GM18526 (cell line): ENCODE measurements around the gene FBXL13.

ENCODE experiments used
- POLR2A ChIP-seq: IDR thresholded peaks from 3 replicates; pipeline ENCODE4 v1.6.1; 2011; ENCODE audit not compliant: insufficient read length; ENCODE audit errors: extremely low read depth

The FBXL13 gene

DNA sequence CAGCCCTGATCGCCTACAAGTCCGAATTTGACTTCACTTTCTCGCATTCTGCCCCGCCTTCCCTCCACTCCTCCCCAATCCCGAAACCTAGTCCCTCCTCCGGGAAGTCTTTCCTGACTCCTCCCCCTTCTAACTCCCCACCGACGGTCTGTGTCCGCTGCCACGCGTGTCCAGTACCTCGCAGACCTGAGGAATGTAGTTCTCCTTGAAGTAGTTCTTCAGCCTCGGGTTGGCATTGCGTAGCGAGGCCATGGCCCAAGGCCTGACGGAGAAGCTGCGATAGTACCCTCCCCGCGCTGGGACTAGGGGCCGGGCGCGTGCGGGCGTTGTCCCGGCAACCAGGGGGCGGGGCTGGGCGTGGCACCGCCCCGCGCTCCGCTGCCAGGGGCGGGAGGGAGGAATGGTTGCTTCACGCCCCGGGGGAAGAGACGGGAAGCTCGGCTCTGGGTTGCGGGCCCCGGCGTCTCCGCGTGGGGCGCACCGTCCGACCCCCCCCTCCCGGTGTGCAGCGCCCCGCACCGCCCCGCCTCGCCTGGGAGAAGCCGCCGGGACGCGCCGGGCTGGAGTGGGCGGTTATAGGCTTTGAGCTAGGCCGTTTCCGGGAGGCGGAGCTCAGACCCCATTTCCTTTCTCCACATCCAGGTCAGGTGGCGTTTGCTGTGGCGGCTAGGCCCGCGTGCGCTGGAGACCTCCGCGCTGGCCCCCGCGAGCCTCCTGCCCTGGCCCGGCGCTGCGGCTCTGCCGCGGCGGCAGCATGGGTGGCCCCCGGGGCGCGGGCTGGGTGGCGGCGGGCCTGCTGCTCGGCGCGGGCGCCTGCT, at the start of gene FBXL13, which contains the start of gene ARMC10:
FBXL13 (minus strand) TSS at position 278 of the 818 bp plus-strand sequence.
ARMC10 (plus strand) TSS at position 622 of the 818 bp plus-strand sequence; CDS start at position 755, 133 bp downstream.
- peak; percentile 72 for TF ChIP-seq POLR2A

DNA sequence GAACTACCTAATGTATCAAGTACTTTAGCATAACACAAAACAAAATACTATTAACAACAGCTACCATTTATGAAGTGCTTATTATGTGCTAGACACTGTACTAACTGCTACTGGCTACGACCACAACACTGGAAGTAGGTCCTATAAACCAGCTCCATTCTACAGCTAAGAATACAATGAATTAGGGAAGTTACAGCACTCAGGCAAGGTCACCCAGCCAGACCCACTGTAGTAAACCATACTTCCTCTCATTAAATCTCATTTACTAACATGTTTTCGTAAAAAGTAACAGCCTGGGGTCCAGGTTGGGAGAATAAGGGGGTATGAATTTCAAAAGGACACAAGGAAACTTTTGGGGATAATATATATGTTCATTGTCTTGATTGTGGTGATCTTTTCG, 48.9 kb upstream of the FBXL13 start:
- TF ChIP-seq POLR2A: no peak

DNA sequence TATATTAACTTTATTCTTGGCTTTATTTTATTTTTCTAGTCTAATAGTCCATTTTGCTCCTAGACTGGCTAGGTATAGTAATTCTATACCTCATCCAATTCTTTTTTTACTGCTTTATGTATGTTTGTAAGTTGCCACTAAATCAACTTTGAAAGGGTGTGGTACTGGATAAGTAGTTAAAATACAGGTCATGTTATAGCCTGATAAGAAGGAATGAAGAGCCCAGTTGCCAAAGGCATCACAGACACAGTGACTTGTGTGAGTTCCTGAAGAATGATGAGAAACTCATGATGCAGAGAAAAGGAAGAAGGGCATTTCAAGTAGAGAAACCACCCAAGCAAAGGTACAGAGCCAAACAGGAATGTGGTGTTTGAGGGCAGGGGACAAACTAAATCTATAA, 47.0 kb upstream of the FBXL13 start:
- no peak for TF ChIP-seq POLR2A

DNA sequence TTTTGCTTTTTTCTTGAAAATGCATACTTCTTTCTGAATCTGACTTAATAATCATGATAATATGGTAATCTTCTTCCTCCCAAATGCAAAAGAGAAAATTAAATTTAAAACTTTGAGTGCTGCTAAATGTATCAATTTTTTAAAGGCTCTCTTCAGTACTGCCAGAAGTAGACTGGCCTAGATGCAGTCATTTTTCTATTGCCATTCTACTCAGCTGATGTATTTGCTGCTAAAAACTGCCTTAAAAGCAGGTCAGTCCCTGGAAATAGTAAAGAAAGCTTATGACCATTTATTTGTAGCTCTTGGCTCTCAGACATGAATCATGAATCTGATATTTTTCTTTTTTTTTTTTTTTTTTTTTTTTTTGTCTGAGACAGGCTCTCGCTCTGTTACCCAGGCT, 45.8 kb upstream of the FBXL13 start:
- no peak for TF ChIP-seq POLR2A

DNA sequence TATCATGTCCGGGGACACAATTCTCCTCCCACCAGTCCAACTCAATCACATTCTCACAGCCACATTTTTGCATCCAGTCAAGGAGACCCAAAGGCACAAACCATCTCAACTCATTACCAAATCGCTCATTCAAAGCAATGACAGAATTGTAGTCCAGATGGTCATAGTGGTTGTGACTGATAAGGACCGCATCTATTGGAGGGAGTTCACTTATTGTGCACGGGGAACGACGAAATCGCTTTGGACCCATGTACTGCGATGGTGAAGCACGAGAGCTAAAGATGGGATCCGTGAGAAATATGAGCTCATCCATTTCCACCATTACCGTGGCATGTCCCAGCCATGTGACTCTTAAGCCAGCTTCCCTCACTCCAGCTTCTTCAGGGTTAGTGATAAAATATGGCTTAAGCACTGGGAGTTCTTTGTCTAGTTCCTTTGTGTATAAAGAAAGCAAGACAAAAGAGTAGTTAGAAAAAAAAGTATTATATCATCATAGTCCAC, 45.2 kb upstream of the FBXL13 start:
- TF ChIP-seq POLR2A: no peak

DNA sequence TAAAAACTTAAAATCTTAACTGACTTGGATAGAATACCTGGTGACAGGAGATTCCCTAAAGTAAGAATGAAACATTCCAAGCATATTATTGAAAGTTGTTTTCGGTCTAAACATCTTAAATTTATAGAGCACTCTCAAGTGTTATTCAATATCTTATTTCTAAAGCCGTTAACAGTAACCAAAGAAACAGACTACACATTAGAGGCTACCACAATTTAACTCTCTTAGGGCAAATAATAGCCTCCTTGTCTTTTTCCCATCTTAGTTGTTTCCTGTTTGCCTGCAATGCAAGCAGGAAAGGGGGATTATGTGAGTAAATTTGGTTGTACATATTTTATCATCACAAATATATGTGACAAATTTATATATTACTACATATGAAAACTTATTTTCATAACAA, 42.9 kb upstream of the FBXL13 start:
- TF ChIP-seq POLR2A: no peak

DNA sequence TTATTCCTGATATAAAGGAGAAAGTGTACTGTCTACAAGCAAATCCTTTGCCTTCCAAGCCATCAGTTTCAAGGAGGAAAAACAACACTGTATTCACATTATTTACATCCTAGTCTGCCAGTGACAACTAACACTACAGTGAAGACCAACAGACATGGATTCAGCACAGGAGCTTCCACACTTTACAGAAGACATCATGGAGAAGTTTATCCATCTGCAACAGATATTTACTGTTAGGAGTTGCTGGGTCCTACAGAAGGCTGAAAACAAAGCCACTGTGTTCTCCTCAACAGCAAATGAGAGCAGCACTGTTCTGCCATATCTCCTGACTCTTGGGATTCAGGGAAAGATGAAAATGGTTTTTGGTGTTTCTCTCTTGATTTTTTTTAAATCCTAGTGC, 42.4 kb upstream of the FBXL13 start:
- TF ChIP-seq POLR2A: no peak

DNA sequence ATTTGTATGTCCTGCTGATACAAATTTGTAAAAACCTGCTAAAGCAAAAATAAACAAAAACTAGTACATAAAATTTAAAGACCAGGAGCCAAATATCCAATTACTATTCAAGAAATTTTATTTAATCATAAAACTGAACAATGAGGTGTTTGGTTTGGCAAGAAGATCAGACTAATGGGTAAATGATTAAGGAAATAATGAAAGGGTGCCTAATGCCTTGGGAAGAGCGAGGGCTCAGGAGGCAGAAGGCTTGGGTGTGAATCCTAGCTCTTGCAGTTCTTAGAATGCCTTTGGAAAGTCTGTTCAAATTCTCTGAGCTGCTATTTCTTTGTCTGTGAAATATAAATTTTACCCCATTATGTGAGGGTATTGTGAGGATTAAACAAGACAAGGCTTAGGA, 41.9 kb upstream of the FBXL13 start:
- no peak for TF ChIP-seq POLR2A

DNA sequence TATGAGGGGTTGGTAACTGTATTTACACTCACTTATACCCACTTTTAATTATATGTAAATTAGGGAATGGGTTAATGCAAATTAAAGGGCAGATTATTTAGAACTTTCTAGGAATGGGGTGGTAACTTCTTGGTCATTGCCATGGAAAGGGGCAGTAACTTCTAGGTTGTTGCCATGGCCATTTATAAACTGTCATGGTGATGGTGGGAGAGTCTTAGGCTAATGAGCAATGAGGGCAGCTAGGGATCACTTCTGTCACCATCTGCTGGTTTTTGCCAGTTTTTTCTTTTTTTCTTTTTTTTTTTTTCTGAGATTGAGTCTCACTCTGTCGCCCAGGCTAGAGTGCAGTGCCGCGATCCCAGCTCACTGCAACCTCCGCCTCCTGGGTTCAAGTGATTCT, 41.2 kb upstream of the FBXL13 start:
- TF ChIP-seq POLR2A: no peak

DNA sequence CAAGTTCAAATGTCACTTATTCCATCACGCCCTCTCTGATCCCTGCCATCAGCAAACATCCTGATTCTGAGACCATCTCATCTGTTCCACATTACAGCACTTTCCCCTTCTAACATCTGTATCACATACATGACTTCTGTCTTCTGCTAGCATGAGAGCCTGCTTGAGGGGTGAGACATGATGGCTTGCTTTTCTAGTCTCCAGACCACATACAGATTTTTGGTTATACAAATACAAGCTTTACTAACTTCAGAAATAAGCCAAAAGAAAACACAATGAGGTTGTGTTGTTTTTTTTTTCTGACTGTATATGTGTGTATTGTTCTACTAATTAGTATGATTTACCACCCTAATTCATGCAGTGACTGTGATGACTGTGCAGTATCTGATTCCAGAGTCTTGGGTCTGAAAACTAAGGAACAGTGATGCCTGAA, 40.0 kb upstream of the FBXL13 start:
- TF ChIP-seq POLR2A: no peak

DNA sequence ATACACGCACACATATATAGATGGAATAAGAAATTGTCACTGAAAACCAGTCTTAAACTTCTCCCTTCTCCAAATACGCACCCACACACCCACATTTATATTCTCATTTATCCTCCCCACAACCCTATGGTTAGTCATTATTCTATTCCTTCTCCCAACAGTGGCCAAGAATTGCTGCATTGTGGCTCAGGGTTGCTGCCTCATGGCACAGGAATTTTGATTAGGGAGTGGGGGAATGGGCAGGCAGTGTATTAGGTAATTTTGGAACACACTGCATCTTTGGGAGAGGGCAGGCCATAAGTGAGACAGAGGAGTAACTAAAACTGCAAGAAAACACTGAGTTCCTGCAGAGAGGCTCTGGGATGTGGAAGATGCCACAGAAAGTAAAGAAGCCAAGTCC, 38.6 kb upstream of the FBXL13 start:
- no peak for TF ChIP-seq POLR2A

DNA sequence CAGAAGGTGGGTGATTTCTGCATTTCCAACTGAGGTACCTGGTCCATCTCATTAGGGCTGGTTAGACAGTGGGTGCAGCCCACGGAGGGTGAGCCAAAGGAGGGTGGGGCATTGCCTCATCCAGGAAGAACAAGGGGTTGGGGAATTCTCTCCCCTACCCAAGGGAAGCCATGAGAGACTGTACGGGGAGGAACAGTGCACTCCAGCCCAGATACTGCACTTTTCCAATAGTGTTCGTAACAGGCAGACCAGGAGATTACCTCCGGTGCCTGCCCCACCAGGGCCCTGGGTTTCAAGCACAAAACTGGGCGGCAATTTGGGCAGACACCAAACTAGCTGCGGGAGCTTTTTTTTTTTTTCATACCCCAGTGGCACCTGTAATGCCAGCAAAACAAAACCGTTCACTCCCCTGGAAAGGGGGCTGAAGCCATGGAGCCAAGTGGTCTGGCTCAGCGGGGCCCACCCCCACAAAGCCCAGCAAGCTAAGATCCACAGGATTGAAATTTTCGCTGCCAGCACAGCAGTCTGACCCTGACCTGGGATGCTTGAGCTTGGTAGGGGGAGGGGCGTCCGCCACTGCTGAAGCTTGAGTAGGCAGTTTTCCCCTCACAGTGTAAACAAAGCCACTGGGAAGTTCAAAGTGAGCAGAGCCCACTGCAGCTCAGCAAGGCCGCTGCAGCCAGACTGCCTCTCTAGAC, 31.6 kb upstream of the FBXL13 start:
- no peak for TF ChIP-seq POLR2A

DNA sequence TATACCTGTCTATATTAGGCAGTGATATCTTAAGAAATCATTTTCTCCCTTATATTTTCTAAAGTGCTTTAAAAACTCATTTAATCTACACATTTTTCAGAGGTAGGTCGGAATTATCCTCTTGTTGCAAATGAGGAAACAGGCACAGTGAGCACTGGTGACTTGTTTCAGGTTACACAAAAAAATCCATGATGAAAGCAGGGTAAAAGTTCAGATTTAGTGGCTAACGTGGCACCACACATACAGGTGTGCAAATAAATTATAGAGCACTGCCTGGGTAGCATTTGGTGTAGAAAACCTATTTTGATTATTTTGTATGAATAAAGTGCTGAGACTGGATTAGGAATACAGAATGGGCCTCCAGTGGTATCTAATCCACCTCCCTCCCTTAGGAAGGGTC, 26.9 kb upstream of the FBXL13 start:
- TF ChIP-seq POLR2A: no peak

DNA sequence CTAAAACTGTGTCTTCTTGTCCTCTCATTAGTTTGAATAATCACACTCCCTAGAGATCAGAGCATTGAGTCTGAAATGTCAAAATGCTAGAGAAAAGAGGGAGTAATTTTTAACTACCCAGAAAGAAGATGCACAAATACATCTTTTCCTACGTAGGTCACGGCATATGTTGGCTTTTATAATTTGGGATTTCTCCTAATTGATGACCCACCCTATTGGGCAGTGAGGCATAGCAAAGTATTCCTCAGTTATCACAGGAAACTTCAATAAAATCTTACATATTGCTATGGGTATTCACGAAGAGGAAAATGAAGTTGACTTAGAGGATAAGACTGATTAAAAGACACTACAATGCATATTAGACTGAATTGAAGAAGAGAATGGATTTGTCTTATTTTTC, 25.8 kb upstream of the FBXL13 start:
- TF ChIP-seq POLR2A: no peak

DNA sequence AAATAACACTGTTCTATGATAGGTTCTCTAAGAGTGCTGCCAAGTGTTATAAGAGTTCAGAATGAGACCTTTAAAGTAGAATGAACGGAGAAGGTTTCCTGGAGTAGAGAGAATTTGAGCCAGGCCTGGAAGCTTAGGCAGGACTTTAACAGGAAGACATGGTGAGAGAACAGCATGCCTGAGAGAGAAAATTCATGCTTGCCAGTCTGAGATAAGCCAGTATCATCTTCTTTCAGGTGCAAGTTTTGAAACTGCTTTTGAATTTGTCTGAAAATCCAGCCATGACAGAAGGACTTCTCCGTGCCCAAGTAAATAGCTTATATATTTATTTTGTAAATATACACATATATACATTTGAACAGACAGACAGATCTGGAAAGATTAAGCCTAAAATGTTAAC, 22.4 kb upstream of the FBXL13 start:
- no peak for TF ChIP-seq POLR2A

DNA sequence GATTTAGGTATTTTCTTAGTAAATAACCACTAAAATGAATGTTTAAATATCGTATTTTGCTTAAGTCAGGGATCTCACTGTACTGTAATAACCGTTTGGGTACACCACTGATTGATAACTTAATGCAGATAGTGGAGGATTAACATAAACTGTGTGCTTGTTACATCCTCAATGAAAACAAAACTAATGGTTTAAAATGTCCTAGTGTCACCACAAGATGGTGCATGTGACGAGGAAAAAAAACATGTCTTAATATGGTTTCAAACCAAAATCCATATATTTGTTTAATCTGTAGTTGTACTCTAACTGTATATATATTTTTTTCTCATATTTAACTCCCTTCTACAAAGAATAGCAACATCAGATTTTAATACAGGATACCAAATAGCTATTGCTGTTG, 19.5 kb upstream of the FBXL13 start:
- no peak for TF ChIP-seq POLR2A

DNA sequence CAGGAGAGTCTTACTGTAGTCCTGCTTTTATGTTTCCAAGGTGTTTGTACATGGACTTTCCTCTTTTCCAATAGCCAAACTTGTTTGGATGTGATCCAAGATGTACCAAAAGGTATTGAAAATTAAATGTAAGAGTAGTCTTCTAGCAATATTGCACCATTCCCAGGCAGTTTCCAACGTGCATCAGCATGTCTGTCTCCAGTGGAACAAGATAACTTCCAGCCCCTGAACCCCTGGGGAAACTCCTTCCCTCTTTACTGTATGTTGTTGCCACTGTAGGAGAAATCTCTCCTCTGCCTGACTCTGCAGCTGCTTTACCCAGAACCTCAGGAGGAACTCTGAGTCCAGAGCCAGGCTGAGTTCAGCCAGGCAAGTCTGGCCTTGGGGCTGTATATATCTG, 18.8 kb upstream of the FBXL13 start:
- no peak for TF ChIP-seq POLR2A

DNA sequence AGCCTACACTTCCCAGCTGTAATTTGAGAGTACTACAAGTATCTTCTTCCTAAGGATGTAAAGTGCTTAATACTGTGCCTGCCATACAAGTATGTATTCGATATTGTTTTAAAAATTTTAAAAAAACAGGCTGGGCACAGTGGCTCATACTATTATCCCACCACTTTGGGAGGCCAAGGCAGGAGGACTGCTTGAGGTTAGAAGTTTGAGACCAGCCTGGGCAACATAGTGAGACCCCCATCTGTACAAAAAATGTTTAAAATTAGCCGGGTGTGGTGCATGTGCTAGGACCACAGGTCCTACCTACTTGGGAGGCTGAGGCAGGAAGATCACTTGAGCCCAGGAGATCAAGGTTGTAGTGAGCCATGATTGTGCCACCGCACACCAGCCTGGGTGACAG, 8.6 kb upstream of the FBXL13 start:
- no peak for TF ChIP-seq POLR2A
